ENCODE results near the gene PNPLA7.
"Not testable (repeated sequence)": the region's sequence is repeated elsewhere in the genome, so short reads cannot be mapped to it uniquely, and the experiment has no call there.

The PNPLA7 gene

DNA sequence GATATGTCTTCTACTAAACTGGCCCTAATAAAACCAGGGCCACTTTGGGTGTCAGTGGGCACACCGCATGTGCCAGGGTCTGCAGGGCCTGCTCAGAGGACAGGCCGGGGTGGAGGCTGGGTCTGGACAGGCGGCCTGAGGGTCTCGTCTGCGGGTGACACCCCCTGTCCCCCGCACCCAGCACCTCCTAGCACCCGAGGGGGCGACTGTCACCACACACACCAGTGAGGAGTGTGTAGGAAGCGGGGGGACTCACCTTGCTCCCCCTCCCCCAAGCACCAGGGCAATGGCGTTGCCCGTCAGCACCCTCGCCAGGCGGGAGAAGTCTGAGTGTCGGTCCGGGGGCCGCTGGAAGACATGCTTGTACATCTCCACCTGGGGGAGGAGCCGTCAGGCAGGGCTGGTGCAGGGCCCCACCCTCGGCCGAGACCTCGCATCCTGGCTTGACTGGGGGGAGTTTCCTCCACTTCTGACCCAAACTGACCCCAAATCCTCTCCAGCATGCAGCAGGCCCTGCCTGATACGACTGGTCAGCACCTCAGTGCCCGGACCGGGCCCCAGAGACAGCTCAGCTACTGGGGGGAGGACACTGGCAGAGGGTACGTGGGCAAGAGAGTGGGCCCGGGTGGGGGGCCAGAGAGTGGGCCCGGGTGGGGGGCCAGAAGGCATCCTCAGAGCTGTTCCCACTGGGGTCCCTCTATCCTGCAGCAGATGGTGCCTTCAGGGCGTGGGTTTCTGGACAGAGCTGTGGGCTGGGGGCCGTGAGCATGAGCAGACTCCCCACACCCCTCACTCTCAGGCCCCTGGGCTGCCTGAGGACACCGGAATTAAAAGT lies 72.2 kb downstream of the PNPLA7 start:
- no peak for DNase-seq

DNA sequence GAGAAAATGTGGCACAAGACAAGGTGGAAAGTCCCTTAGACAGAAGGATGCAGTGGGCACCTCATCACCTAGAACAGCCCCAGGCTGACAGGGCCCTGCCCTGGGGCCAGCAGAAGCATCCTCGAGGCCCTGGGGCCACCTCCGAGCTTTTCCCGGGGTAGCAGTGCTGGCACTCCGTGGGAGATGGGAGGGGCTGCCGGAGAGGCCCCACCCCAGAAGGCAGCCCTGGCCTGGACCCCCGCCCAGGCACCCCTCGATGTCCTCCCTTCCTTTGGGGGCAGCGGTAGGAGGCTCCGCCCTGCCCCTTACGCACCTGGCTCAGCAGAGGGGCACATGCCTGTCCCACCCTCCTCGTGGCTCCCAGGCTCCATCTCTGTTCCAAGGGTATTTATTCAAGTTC lies 73.3 kb downstream of the PNPLA7 start:
- no peak for DNase-seq

DNA sequence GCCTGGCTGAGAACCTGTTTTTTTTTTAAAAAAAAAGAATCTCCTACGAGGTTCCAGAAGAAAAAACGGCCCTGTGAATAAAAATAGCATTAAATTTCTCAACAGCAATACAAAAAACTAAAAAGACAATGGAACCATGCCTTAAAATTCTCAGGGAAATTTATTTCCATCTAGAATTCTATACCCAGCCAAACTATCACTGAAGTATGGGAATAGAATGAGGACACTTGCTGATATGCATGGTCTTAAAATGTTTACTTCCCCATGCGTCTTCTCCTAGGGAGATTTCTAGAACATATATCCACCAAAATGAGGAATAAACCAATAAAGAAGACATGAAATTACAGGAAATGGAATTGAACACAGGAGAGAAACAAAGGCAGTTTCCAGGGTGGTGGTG lies 74.5 kb downstream of the PNPLA7 start:
- DNase-seq, result no peak

DNA sequence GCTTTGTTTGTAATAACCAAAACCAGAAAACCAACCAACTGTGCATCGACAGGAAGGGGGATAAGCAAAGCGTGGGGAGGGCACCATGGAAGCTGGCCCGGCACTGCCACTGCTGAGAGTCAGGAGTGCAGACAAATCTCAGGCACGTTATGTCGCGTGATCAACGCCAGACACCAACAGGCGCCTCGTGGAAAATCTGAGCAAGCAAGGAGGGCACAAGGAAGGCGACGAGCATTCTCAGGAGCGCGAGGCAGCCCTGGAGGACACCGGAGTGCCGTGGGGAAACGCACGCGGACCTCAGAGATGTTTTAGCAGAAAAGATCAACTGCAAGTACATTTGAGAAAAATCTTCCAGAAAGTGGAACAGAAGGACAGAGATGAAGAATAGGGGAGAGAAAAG lies 75.9 kb downstream of the PNPLA7 start:
- DNase-seq, result no peak

DNA sequence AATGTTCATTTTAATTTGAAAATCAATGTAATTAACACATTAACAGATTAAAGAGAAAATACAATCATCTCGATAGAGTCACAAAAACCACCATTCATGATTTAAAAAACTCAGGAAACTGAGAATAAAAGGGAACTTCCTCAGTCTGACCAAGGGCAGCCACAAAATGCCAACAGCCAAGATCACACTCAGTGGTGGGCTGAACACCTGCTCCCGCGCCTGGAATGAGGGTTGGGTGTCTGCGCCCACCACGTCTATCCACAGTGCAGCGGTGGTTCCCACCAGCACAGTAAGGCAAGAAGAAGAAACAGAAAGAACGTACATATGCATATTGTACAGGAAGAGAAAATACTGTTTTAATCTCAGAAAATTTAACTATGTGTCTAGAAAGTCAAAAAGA lies 79.4 kb downstream of the PNPLA7 start:
- no peak for DNase-seq

DNA sequence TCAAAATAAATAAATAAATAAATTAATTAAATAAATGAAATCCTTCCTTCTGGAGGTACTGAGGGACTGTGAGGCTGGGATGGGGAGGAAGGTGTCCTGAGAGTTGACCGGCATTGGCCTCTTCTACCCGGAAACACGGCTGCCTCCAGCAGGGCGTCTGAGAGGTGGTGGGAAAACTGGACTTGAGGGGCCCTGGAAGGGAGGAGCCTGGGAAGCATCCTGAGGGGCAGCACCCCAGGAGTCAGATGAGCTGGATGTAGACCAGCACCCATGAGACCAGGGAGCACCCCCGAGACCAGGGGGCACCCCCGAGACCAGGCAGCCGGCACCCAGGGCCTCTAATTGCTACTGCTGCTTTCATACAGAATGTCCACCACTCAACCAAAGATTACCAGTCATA lies 82.3 kb downstream of the PNPLA7 start:
- DNase-seq, result no peak

DNA sequence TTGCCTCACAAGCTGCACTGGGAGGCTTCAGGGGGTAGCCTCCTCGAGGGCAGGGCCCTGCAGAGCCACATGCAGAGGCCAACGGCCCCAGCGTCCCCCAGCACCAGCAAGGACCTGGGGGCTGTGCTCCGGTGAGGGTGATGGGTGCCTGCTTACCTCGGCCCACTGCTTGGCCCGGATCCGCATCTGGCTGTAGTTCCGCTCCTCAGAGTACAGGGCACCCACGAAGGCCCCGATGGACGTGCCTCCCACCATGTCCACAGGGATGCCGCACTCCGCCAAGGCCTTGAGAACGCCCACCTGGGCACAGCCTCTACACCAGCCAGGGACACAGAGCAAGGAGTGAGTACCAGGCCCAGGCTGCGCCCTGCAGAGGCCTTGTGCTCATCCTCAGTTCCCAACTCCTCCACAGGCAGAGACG lies 83.0 kb downstream of the PNPLA7 start:
- DNase-seq, result no peak

DNA sequence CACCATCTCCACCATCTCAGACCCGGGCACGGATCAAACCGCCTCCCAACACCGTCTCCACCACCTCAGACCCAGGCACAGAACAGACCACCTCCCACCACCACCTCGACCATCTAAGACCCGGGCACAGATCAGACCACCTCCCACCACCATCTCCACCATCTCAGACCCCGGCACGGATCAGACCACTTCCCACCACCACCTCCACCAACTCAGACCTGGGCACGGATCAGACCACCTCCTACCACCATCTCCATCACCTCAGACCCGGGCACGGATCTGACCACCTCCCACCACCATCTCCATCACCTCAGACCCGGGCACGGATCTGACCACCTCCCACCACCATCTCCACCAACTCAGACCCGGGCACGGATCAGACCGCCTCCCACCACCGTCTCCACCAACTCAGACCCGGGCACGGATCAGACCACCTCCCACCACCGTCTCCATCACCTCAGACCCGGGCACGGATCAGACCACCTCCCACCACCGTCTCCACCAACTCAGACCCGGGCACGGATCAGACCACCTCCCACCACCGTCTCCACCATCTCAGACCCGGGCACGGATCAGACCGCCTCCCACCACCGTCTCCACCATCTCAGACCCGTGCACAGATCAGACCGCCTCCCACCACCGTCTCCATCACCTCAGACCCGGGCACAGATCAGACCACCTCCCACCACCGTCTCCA lies 83.7 kb downstream of the PNPLA7 start:
- DNase-seq, result not testable (repeated sequence)

DNA sequence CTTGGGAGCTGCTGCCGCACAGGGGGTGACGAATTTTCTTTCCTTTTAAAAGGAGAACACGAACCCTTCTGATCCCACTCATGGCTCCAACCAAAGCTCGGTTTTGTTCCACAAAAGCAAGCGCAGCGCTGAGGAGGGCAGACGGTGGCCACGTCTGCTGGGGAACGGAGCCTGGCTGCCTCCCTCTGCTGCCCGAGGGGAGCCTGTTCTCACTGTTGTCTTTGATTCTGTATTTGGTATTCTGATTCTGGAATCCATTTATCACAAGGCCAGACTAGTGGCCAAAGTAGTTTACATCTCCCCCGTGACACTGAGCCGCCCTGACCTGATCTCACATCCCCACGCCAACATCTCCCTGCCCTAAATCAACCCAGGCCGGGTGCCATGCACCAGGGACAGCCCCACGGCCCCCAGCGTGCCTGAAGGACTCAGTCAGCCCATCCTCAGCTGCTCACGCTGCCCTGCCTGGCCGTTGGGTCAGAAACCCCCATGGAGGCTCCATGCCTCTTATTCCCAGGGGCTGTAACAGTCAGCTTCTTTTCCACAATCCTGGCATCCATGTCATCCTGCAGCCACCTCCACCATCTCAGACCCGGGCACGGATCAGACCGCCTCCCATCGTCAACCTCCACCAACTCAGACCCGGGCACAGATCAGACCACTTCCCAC lies 84.3 kb downstream of the PNPLA7 start:
- no peak for DNase-seq

DNA sequence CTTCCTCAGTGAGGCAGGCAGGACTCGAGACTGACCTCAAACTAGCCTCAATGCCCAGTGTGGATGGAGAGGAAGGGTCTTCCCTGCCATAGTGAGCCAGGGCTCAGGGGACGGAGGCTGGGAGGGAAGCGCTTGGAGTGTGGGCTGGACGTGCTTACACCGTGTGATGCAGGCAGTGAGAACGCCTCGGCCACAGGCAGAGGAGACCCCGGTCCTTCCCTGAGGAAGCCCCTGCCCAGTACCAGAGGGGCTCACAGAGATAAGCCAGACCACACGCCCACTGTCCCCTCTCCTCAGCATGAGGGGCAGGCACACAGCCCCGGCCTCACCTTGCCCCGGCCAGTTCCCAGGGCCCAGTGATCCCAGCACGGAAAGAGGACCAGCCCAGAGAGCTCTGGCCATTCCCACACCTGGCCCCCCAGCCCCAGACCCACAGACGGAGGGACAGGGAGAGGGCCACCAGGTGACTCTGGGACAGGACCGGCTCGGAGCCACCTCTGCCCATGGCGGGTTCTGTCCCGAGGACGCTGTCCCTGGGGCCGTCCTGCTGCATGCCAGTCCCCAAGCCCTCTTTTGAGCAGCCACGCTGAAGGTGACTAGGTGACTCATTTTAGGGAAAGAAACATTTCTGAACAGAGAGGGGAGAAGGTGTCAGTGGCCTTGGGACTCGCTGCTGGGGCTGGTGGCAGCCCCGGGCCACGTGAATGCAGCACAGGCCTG lies 85.0 kb downstream of the PNPLA7 start:
- DNase-seq, result no peak

DNA sequence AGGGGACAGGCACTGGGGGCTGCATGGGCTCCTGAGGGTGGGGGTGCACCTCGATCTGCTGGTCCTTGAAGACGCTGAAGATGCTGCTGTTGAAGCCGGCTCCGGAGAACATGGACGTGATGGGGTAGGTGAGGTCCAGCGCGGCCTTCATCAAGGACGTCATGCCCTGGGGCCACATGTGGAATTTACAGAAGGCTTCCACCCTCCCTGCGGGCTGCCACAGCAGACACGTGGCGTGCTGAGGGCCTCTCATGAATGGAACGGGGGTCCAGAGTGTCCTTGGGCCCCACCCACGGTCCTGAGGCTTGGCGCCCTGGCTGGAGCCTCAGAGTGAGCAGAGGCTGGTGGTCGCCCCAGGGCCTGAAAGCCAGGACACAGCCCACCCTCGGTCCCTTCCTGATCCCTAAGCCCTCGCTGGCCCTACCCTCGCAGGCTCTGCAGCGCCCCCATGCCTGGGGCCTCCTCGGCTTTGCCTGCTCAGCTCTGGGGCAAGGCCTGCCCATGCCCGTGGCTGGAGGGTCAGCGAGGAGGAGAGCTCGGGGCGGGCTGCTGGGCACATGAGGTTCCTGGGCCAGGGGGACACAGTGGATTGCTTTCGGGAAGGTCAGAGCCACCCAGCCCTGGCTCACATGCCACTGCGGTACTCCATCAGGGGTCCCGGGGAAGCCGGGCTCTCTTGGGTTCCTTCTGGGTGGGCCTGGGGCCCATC lies 85.8 kb downstream of the PNPLA7 start:
- DNase-seq, result no peak

DNA sequence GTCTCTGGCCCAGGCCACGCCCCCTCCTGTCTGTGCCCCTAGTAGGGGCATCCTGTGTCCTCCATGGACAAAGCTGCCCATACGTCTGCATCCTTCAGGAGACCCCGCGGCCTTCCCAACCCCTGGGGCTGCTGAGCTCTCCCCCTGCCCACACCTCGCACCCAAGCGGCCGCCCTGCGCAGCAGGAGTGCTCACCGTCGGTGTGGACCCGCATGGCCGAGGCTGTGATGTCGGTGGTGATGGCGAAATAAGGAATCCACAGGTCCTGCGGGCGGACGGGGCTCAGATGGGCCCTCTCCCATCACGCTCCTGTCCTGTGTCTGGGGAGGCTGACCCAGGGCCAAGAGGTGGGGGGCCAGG lies 86.3 kb downstream of the PNPLA7 start:
- no peak for DNase-seq

DNA sequence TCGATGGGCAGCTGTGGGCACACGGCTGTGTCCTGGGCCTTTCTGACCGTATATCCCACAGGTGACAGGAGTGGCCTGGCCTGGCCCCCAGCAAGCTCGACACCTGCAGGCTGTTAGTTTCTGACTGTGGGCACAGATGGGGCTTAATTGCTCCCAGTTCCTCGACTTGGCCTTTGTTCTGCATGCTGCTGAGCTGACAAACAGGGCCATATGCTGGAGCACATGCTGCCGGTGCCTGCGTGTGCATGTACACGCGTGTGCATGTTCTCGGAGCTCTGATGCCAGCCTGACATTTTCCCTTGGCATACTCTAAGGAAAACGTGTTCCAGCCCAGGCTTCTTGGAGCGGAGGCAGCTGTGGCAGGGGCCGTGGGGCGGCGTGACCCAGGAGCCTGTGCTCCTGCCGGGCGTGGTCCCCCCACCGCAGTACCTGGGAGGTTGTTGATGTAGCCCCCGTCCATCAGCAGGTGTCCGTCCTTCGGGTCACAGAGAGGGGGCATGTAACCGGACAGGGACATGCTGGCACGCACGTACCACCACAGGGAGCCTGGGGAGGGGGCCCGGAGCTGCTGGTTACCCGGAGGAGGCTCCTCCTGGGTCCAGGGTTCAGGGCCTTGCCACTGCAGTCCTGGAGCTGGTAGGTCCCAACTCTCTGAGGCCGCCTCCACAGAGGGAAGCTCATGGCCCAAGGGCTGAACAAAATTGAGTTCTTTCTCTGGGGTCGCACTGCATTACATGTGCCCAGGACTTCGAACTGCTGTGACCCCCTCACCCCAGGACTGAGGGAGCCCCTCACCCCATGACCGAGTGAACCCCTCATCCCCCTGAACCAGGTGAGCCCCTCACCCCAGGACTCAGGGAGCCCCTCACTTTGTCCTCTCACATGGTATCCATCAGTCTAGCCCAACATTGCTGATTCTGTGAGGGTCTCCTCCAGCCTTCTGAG lies 86.9 kb downstream of the PNPLA7 start:
- DNase-seq, result peak; percentile 88

DNA sequence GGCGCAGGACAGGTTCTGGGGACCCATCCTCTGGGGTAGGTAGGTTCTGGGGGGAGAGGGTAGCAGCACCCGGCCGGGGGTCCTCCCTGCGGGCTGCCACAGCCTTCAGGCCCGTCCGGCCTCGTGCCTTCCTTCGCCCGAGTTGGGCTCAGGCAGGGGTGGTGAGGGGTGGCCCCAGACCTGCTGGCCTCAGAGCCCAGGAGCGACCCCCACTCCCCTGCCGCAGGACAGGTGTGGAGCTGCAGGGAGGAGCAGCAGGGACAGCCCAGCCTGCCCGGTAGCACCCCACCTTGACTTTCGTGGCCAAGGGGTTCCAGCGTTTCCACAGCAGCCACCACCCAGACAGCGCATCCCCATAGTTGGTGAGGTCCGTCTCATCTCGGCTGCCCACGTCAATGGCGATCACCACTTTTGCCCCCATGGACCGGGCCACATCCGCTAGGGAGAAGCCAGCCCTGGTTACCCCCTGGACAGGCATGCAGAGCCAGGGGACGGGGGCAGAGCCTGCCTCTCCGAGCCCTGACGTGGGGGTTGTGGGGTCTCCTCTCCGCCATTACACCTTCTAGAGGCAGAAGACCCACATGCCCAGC lies 87.7 kb downstream of the PNPLA7 start:
- DNase-seq, result no peak

DNA sequence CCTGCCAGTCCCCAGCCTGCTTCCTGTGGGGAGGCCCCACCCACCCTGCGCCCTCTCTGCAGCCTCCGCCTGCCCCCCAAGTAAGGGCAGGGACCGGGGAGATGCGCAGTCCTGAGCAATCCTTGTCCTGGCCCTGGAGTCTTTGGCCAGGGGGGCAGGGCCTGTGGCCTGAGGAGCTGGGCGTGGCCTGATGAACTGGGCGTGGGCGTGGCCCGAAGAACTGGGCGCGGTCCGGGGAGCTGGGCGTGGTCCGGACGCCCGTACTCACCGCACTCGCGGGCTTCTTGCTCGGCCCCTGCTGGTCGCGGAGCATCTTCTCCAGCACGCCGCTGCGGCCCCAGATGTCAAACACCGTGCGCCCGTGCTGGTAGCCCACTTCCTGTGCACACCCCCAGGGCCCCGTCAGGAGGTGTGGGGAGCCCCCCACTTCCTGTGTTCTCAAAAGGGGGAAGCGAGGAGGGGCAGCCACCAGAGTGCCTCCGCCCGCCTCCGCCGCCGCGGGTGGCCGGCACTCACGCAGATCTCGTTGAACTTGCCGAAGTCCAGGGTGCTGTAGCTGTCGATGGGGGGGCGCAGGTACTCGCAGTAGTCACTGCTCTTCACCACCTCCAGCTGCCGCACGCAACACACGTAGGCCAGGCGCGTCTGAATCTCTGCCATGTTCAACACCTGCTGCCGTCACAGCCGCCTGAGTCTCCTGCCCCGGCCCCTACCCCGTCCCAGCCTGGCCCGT lies 88.4 kb downstream of the PNPLA7 start:
- DNase-seq, result no peak

DNA sequence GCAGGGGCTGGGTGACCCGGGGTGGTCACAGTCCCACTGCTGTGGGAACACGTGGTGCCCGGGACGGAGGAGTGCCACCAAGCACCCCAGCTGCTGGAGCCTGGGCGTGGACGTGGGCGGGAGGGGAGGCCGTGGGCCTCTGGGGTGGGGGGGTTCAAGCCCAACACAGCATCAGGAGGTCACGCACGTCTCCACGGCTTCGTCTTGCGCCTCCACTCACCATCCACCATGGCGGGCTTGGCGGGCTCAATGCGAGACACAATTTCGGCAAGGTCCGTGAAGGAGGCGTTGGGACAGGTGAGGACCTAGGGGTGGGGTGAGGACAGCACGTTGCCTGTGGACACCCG lies 88.9 kb downstream of the PNPLA7 start:
- no peak for DNase-seq

DNA sequence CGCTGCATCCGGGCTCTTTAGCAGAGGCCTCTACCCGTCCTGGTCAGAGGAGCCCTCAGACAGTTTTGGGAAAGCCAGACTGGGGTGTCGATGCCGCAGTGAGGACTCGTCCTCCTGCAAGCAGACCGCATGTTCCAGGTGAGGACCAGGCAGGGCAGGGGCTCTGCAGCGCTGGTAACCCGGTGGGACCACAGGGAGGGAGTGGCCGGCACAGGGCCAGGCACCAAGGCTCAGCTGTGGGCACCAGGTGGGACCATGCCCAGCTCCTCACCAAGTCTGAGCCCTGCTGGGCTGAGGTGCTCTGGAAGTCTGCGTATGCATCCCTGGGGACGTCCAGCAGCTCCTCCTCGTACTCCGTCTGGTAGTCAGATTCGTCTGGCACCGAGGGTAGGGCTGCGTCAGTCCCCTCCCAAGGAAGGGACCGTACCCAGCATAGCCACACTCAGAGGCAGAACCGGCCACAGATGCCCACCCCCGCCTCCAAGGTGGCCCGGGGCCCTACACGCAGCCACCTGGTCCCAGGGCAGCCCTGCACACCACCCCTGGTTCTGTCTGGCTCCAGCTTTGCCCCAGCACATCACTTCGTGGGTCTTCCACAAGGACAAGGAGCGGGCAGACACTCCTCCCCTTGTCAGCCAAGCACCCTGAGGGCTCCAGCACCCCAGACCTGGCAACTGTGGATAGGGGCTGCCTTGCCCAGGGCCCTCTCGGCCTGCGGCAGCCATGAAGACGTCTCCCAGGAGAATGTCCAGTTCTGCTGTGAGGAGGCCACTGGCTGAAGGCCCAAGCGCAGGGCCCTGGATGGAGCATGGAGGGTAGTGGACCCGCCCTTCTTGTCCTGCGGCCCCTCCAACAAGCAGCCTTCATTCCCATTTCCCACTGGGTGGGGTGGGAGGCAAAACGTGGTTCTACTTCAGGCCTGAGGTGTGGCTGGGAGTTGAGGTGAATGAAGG lies 89.6 kb downstream of the PNPLA7 start:
- no peak for DNase-seq

DNA sequence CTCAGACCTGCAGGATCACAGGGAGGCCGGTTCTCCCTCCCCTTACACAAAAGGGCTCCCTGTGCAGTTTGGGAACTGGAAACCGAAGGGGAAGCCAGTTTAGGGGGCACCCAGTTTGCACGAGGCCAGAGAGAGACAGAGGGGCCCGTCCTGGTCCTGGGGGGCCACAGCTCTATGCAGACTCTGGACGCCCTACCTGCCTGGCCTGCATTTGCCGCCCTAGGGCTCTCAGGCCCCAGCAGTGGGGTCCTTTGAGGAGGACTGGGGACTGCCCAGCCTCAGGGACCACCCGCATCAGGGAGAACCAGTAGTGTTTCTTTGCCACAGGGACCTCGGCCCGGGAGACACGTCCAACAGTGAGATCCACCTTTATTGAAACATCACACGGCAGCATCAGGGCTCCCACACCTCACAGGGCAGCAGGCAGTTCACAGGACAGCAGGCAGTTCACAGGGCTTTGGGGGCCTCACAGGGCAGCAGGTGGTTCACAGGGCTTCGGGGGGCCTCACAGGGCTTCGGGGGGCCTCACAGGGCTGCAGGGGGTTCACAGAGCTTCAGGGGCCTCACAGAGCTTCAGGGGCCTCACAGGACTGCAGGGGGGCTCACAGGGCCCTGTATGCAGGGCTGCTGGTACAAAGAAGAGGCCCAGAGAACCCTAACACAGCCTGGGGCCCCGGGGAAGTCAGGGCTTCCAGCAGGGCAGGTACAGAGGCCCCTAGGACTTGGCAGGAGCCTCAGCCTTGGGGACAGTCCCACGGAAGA lies 90.4 kb downstream of the PNPLA7 start:
- peak; percentile 42 for DNase-seq
